ENCODE measurements around the gene LYPD6B. TPM values are rescaled to one million over a fixed set of nuclear protein-coding genes. Genes with fewer than 3 reads are reported as not detected.

Gene LYPD6B
- total RNA-seq, 1 donor from 2014 or later: not detected

DNA sequence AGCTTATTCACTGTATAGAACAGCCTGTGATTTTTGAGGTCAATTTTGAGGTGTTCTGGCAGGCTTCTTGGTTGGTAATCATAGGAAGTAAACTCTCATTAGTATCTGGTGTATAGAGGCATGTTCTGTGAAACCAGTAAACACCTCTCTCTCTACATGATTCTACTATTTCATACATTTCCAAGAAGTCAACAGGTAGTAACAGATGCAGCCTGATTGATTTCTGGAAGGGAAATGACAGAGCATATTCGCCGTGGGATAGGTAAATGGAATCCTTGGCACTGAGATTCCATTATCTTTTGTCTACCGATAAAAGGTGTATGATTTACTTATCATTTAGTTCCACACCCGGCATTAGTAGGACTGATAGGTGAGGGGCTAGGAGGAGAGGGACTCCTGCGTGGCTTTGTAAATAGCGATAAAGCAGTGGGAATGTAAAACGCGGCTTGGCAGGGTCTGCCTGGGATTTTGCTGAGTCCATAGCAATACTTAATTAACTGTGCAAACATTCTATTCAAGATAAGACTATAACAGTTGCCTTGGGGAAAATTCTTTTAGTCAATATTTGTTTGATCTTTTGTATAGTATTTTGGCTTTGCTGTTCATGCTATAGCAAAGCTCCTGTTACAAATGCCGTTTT is 32.3 kb downstream of the LYPD6B start:
- intact Hi-C loops (cut with micrococcal nuclease): no loop called here

DNA sequence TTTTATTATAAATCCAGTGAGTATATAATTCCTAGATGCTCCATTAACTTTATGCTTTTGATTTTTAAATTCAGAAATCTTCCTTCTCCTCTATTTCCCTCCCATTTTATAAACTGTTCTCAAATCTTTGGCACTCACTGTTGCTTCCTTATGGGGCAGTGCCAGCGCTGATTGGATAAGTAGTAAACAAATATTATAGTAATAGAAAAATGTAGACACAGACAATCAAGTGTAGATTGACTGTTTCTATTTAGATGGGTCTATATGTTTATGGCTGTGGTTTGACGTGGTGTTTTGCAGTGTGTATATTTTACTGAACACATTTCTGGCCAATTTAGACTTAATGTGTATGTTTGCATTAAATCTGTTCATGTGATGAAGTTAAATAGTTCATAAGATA is 36.6 kb downstream of the LYPD6B start:
- intact Hi-C loops (cut with micrococcal nuclease): no loop called here

DNA sequence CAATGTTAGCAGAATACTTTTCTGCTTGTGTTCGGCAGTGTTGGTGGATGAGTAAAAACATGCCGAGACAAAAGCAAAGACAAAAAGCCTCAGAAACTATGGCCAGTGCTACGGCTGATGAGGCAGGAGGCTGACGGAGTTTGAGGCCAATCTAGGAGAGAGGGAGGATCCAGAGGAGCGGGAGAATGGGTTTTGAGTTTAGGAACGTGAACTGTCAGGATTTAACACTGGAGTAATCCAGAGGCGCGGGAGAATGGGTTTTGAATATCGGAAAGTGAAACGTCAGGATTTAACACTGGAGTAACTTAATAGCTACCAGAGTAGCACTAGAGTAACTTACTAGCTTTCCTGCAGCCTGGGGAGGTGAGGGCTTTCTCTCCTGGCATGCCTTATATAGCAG is 37.4 kb downstream of the LYPD6B start:
- intact Hi-C loops (cut with micrococcal nuclease): no loop called here

GRCh38 chr2:149076863-149077412 is 38.4 kb downstream of the LYPD6B start:
- intact Hi-C loops (cut with micrococcal nuclease): no loop called here

- intact Hi-C loops (cut with micrococcal nuclease): no loop called here
Observed at GRCh38 chr2:149077861-149078260, 39.4 kb downstream of the LYPD6B start.

DNA sequence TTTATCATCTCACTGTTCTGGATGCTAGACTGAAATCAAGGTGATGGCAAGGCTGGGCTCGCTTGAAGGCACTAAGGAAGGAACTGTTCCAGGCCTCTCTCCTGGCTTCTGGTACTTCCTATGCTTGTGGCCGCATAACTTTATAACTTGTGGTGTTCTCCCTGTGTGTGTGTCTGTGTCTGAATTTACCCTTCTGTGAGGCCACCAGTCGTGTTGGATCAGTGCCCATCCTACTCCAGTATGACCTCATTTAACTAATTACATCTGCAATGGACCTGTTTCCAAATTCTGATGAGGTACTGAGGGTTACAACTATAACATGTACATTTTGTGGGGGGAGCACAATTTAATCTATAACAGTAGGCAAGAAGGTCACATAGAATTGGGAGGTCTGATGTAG is 41.6 kb downstream of the LYPD6B start:
- intact Hi-C loops (cut with micrococcal nuclease): no loop called here

DNA sequence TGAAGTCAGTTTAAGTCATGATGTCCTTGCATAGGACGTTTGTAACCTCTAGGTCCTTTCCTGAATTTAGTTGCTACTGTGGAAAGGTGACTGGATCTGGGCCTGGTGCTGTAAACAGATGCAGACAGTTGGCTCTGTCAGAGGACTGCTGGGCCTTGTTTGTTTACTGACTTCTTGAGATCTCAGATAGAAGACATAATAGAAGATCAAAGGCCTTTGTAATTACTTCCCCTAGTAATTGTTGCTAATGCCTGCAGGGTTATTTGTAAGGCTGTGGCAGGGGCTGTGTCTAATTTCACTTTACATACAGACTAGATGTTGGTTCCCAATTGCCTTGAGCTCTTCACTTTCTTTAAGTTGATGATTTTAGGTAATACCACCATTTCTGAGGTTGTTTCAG is 42.5 kb downstream of the LYPD6B start:
- intact Hi-C loops (cut with micrococcal nuclease): no loop called here

DNA sequence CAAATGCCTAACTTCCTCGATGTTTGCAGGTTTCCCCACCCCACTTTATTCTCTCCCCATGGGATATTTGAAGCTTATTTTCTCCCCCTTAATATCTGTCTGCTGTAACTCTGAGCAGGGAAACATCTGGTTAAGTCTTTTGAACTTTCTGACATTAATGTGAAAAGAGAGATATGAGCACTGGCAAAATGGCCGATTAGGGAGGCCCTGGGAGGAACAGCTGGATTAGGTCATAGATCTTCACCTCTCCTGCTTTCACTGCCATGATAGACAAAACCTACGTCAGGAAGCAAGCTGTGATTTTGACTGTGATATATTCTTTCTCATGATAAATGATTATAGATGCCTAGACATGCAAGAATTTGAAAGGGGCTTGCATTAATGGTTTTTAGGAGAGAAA is 43.6 kb downstream of the LYPD6B start:
- intact Hi-C loops (cut with micrococcal nuclease): no loop called here

GRCh38 chr2:149082735-149083134 is 44.2 kb downstream of the LYPD6B start:
- intact Hi-C loops (cut with micrococcal nuclease): no loop called here

GRCh38 chr2:149084924-149085795 is 46.7 kb downstream of the LYPD6B start:
- intact Hi-C loops (cut with micrococcal nuclease): no loop called here

DNA sequence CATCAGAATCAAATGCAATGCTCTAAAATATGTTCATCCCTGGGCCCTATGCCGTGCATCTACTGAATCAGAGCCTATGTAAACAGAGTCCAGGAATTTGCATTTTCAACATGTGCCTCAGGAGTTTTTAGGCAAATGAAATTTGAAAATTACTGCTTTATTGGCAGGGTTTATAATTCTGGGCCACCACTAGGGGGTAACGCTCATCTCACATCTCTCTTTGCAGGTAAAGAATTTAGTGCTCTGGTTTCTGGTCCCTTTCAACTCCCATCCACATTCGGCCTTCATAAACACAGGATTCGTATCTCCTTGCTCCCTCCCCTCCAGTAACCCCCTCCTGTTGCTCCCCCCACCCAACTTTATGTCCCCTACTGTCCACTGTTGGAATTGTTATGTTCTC is 49.3 kb downstream of the LYPD6B start:
- intact Hi-C loops (cut with micrococcal nuclease): loop anchor here (2.0 kb wide), 1 partner anchor 473 kb away; no protein-coding TSS in a partner anchor

GRCh38 chr2:149089068-149089467 is 50.6 kb downstream of the LYPD6B start:
- intact Hi-C loops (cut with micrococcal nuclease): loop anchor here (2.0 kb wide), 1 partner anchor 472 kb away; no protein-coding TSS in a partner anchor

- intact Hi-C loops (cut with micrococcal nuclease): no loop called here
Observed at GRCh38 chr2:149090706-149091105, 52.2 kb downstream of the LYPD6B start.

GRCh38 chr2:149093579-149093978 is 55.1 kb downstream of the LYPD6B start:
- intact Hi-C loops (cut with micrococcal nuclease): no loop called here

DNA sequence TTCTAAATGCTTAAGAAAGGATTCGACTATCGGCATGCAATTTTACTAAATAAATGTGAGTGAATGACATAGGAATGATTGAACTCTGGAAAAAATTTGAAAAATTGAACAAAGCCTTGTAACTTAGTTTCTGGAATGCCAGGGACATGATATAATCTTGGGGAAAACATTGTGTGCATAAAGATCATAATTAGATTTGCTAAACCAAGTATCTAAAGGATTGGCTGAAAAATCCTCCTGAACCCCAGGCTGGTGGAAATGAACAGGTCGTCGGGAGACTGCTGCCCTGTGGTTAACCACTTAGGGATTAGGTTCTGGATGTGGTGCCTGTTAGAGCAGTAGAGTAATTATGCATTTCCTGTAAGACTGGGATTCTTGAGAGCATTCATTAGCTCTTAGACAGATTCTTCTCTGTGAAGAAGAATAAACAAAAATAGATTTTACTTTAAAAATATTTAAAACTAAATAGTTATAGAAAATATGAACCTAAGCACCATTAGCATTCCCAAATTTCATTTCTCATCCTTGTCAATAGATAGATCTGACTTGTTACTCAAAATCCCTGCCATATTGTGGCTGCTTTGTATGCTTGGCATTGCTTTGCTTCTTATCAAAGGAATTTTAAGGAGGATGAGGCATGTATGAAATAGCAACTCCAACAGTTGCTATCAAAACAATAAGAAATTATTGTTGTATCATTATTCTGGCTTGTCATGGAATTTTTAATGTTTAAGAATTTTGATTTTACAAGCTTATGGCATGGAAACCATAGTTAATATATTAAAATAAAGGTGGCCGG is 55.9 kb downstream of the LYPD6B start:
- intact Hi-C loops (cut with micrococcal nuclease): no loop called here

GRCh38 chr2:149098701-149099100 is 60.2 kb downstream of the LYPD6B start:
- intact Hi-C loops (cut with micrococcal nuclease): no loop called here

GRCh38 chr2:149099298-149099697 is 60.8 kb downstream of the LYPD6B start:
- intact Hi-C loops (cut with micrococcal nuclease): no loop called here

GRCh38 chr2:149100739-149101699 is 62.5 kb downstream of the LYPD6B start:
- intact Hi-C loops (cut with micrococcal nuclease): no loop called here

GRCh38 chr2:149101818-149102217 is 63.3 kb downstream of the LYPD6B start:
- intact Hi-C loops (cut with micrococcal nuclease): no loop called here

GRCh38 chr2:149103081-149103620 is 64.7 kb downstream of the LYPD6B start:
- intact Hi-C loops (cut with micrococcal nuclease): no loop called here
